H9 (cell line): Measurements from ENCODE around the gene AQP12A. TPM values are rescaled to one million over a fixed set of nuclear protein-coding genes. Genes with fewer than 3 reads are reported as not detected.

Experiments used
- DNase-seq: peaks from one replicate; pipeline ENCODE4 v3.0.0-alpha.2; 2017
- H2AFZ ChIP-seq: one replicate; pipeline ENCODE4 v1.6.1; 2013; ENCODE audit warnings: mild to moderate bottlenecking, low read length, control low read depth, moderate library complexity
- H2AK5ac ChIP-seq: 2 replicates; pipeline ENCODE4 v1.6.1; 2013; ENCODE audit warnings: low read length, control low read depth, mixed read lengths; ENCODE audit not compliant: insufficient read length
- H2BK120ac ChIP-seq: one replicate; pipeline ENCODE4 v1.6.1; 2013; ENCODE audit warnings: low read depth, mild to moderate bottlenecking, low read length, control low read depth, inconsistent platforms; ENCODE audit not compliant: poor library complexity, severe bottlenecking
- H2BK12ac ChIP-seq: 2 replicates; pipeline ENCODE4 v1.6.1; 2013; ENCODE audit warnings: low read length, control low read depth, mixed read lengths, low read depth; ENCODE audit not compliant: insufficient read length
- H2BK15ac ChIP-seq: 2 replicates; pipeline ENCODE4 v1.6.1; 2013; ENCODE audit warnings: low read depth, low read length, control low read depth
- H2BK20ac ChIP-seq: one replicate; pipeline ENCODE4 v1.6.1; 2013; ENCODE audit warnings: low read depth, mild to moderate bottlenecking, low read length, control low read depth, inconsistent platforms; ENCODE audit not compliant: poor library complexity, severe bottlenecking
- H2BK5ac ChIP-seq: 2 replicates; pipeline ENCODE4 v1.6.1; 2013; ENCODE audit warnings: low read length, control low read depth, mixed read lengths; ENCODE audit not compliant: insufficient read length
- H3K14ac ChIP-seq: 2 replicates; pipeline ENCODE4 v1.6.1; 2013; ENCODE audit warnings: low read length, control low read depth; ENCODE audit not compliant: insufficient read depth
- H3K18ac ChIP-seq: 2 replicates; pipeline ENCODE4 v1.6.1; 2013; ENCODE audit warnings: low read depth, mild to moderate bottlenecking, mixed read lengths, low read length, control low read depth; ENCODE audit not compliant: insufficient read length
- H3K23ac ChIP-seq: 2 replicates; pipeline ENCODE4 v1.6.1; 2013; ENCODE audit warnings: low read length, control low read depth, mixed read lengths, low read depth; ENCODE audit not compliant: insufficient read length
- H3K23me2 ChIP-seq: 2 replicates; pipeline ENCODE4 v1.6.1; 2013; ENCODE audit warnings: low read depth, mild to moderate bottlenecking, mixed read lengths, low read length, control low read depth; ENCODE audit not compliant: insufficient read length, poor library complexity, severe bottlenecking
- H3K27ac ChIP-seq: 2 replicates; pipeline ENCODE4 v1.5.1; 2013; ENCODE audit warnings: low read length, control low read depth, mixed read lengths, low read depth; ENCODE audit not compliant: insufficient read length
- H3K27me3 ChIP-seq: 2 replicates; pipeline ENCODE4 v1.6.1; 2013; ENCODE audit warnings: low read length, control low read depth, inconsistent platforms; ENCODE audit not compliant: insufficient read depth
- H3K4ac ChIP-seq: 2 replicates; pipeline ENCODE4 v1.6.1; 2013; ENCODE audit warnings: low read depth, mild to moderate bottlenecking, control low read depth, inconsistent platforms, low read length, moderate library complexity
- H3K4me1 ChIP-seq: 2 replicates; pipeline ENCODE4 v1.6.1; 2013; ENCODE audit warnings: low read length, control low read depth, inconsistent platforms; ENCODE audit not compliant: insufficient read depth
- H3K4me2 ChIP-seq: 2 replicates; pipeline ENCODE4 v1.6.1; 2013; ENCODE audit warnings: low read length, control low read depth, mixed read lengths; ENCODE audit not compliant: insufficient read length, insufficient read depth
- H3K56ac ChIP-seq: 2 replicates; pipeline ENCODE4 v1.6.1; 2013; ENCODE audit warnings: low read depth, mild to moderate bottlenecking, mixed read lengths, low read length, control low read depth; ENCODE audit not compliant: insufficient read length
- H3K79me1 ChIP-seq: 2 replicates; pipeline ENCODE4 v1.6.1; 2013; ENCODE audit warnings: low read depth, mild to moderate bottlenecking, moderate library complexity, low read length, control low read depth, inconsistent platforms; ENCODE audit not compliant: insufficient read depth, poor library complexity, severe bottlenecking
- H3K79me2 ChIP-seq: 2 replicates; pipeline ENCODE4 v1.6.1; 2013; ENCODE audit warnings: low read length, control low read depth, inconsistent platforms; ENCODE audit not compliant: insufficient read depth
- H3K9ac ChIP-seq: 2 replicates; pipeline ENCODE4 v1.6.1; 2013; ENCODE audit warnings: low read length, control low read depth, mixed read lengths; ENCODE audit not compliant: insufficient read length; ENCODE audit errors: extremely low read depth
- H3K9me3 ChIP-seq: one replicate; pipeline ENCODE4 v1.6.1; 2013; ENCODE audit warnings: low read depth, low read length, inconsistent platforms; ENCODE audit not compliant: control insufficient read depth
- H3T11ph ChIP-seq: one replicate; pipeline ENCODE4 v1.6.1; 2013; ENCODE audit warnings: mild to moderate bottlenecking, low read length, control low read depth, inconsistent platforms
- H4K20me1 ChIP-seq: one replicate; pipeline ENCODE4 v1.6.1; 2013; ENCODE audit not compliant: control insufficient read depth, insufficient read length, insufficient read depth
- H4K5ac ChIP-seq: 2 replicates; pipeline ENCODE4 v1.6.1; 2013; ENCODE audit warnings: low read depth, mild to moderate bottlenecking, mixed read lengths, low read length, control low read depth; ENCODE audit not compliant: insufficient read length
- H4K8ac ChIP-seq: replicated peaks from 2 replicates; pipeline ENCODE4 v1.6.1; 2013; ENCODE audit warnings: low read length, control low read depth, mixed read lengths, low read depth; ENCODE audit not compliant: insufficient read length
- H4K91ac ChIP-seq: 2 replicates; pipeline ENCODE4 v1.6.1; 2013; ENCODE audit warnings: low read depth, mild to moderate bottlenecking, moderate library complexity, mixed read lengths, low read length, control low read depth; ENCODE audit not compliant: insufficient read length
- H3K27ac Mint-ChIP-seq, 3 experiments: 2 replicates in 2 of 3; 3 replicates in 1 of 3; pipeline ENCODE4 v1.8.0; 2020 to 2021; ENCODE audit warnings: mixed read lengths in 3 of 3, mild to moderate bottlenecking in 1 of 3, moderate library complexity in 1 of 3
- H3K27me3 Mint-ChIP-seq: 2 replicates; pipeline ENCODE4 v1.8.0; 2021; ENCODE audit warnings: low read depth, mild to moderate bottlenecking, moderate library complexity, mixed read lengths
- H3K36me3 Mint-ChIP-seq, 3 experiments: 2 replicates in 2 of 3; 3 replicates in 1 of 3; pipeline ENCODE4 v1.8.0; 2020 to 2021; ENCODE audit warnings: low read depth in 3 of 3, mixed read lengths in 3 of 3; ENCODE audit not compliant: insufficient read depth in 1 of 3
- H3K4me1 Mint-ChIP-seq, 2 experiments: 2 replicates each; pipeline ENCODE4 v1.8.0; 2020; ENCODE audit warnings: mixed read lengths in 2 of 2
- H3K4me3 Mint-ChIP-seq, 2 experiments: 2 replicates in 1 of 2; 3 replicates in 1 of 2; pipeline ENCODE4 v1.8.0; 2020 to 2021; ENCODE audit warnings: mild to moderate bottlenecking in 2 of 2, mixed read lengths in 2 of 2, moderate library complexity in 1 of 2
- H3K9me3 Mint-ChIP-seq, 2 experiments: 2 replicates in 1 of 2; 3 replicates in 1 of 2; pipeline ENCODE4 v1.8.0; 2020; ENCODE audit warnings: mild to moderate bottlenecking in 2 of 2, mixed read lengths in 2 of 2, moderate library complexity in 1 of 2
- CTCF ChIP-seq: fragments of 200-600 bp; sonication (generic); conservative IDR thresholded peaks from 3 replicates; pipeline ENCODE4 v1.8.0; 2021; ENCODE audit warnings: antibody characterized with exemption, mild to moderate bottlenecking
- WGBS: extraction: QIAGEN DNeasy Blood & Tissue Kit; methylation state at CpG from one replicate; pipeline ENCODE4 v1.1.7; 2013; ENCODE audit warnings: missing lambda C conversion rate, low lambda C conversion rate, mixed read lengths; ENCODE audit not compliant: insufficient read length; ENCODE audit errors: extremely low coverage; 5-methylcytosine and 5-hydroxymethylcytosine counted together
- total RNA-seq: library from RNA; stranded (reverse); gene quantifications from 2 replicates; pipeline ENCODE4 v1.2.1, GENCODE V29; 2021

AQP12A gene
- total RNA-seq, 1 experiment from 2014 or later = not detected

GRCh38 chr2:240704651-240705050, 13.0 kb downstream of the AQP12A start:
- no peak overlapping the region for H2BK5ac ChIP-seq
- H2BK12ac ChIP-seq = no peak overlapping the region
- no peak overlapping the region for H2AK5ac ChIP-seq
- H3K23ac ChIP-seq = no peak overlapping the region
- H3K14ac ChIP-seq = no peak overlapping the region
- H3K27me3 ChIP-seq = no peaks in the 10 kb centered on the region
- H3T11ph ChIP-seq = no peak overlapping the region
- no peak overlapping the region for H2BK15ac ChIP-seq
- Mint-ChIP-seq H3K27ac (no peak overlapping the region), H3K4me3 (no peak overlapping the region), H3K27me3 (peaks cover 12% of the 10 kb centered on the region), H3K4me1 (peaks cover 0 to 10% of the 10 kb centered on the region in 2 experiments; a peak in 3 of 4 replicates), H3K36me3 (no peaks in the 10 kb centered on the region), H3K9me3 (no peaks in the 10 kb centered on the region; a peak in 1 of 5 replicates)
- H3K18ac ChIP-seq = no peak overlapping the region
- no peak overlapping the region for H4K8ac ChIP-seq
- no peaks in the 10 kb centered on the region for H4K20me1 ChIP-seq
- H3K4me1 ChIP-seq = no peaks in the 10 kb centered on the region
- H3K27ac ChIP-seq = no peak overlapping the region
- H4K91ac ChIP-seq = no peak overlapping the region
- H3K9ac ChIP-seq = no peak overlapping the region
- no peaks in the 10 kb centered on the region for H3K79me2 ChIP-seq
- H3K79me1 ChIP-seq = no peaks in the 10 kb centered on the region
- H3K23me2 ChIP-seq = no peaks in the 10 kb centered on the region
- no peak for DNase-seq
- no peak overlapping the region for H4K5ac ChIP-seq
- no peak overlapping the region for H3K4me2 ChIP-seq
- TF ChIP-seq CTCF = no peak
- H3K4ac ChIP-seq = no peak overlapping the region
- no peak overlapping the region for H2BK20ac ChIP-seq
- no peaks in the 10 kb centered on the region for H3K9me3 ChIP-seq
- no peak overlapping the region for H3K56ac ChIP-seq
- H2BK120ac ChIP-seq = no peak overlapping the region
- H2AFZ ChIP-seq = no peak overlapping the region
- no CpG with 5 or more reads among the region's 19 CpGs for WGBS
